ENCODE measurements around the gene ATG14.

Gene ATG14

DNA sequence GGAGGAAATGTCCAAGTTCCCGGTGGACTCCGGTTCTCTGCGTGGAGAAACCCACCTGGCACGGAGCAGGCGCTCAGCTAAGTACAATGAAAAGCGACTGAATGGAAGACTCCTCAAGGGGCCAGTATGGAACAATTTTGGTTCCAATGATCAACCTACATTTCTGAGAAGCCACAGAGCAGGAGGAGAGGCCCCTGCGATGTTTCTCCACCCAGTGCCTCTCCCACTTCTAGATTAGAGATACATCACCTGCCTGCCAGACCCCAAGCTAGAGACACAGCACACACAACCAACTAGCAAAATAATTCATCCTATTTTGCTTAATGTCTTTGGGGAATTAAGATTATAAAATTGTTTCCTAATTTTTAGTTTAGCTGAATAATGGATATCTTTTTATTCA lies 38.8 kb downstream of the ATG14 start:
- no peak for TF ChIP-seq Cebpa-rat (IDR thresholded peaks at IDR 0.05)

DNA sequence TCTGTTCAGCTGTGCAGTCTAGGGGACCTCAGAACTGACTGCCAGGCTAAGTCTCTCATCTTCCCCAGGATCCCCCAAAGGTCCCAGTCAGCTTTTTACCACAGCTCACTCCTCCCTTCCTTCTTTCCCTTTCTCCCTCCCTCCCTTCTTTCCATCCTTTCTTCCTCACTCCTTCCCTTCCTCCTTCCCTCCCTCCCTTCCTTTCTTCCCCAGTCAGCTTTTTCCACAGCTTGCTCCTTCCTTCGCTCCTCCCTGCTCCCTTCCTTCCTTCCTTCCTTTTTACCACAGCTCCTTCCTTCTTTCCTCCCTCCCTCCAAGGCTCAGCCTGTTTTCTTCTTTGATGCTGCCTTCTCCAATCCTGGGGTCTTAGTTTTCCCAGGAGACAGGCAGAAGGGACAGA lies 39.2 kb downstream of the ATG14 start:
- Histone ChIP-seq H4K20me1 (no peaks in the 10 kb centered on the region; a peak in 1 of 22 replicates), H3K27me3 (no peaks in the 10 kb centered on the region), H3K36me3 (peaks cover 57 to 97% (median 75%) of the 10 kb centered on the region in 11 experiments), H3K9ac (no peak overlapping the region), H3K4me2 (no peak overlapping the region; a peak in 1 of 22 replicates), H3K9me3 (replicated peaks in 1 of 11) (no peaks in the 10 kb centered on the region), H3K4me3 (no peak overlapping the region), H3K27ac (no peak overlapping the region), H3K4me1 (peaks cover 0 to 7% (median 0%) of the 10 kb centered on the region in 10 experiments; a peak in 3 of 20 replicates)
- TF ChIP-seq Cebpa-rat (IDR thresholded peaks at IDR 0.05), result no peak

More for the DNA sequence above, 38.8 kb downstream of the ATG14 start:
- Histone ChIP-seq H3K27ac (no peak overlapping the region), H3K9ac (no peak overlapping the region), H3K27me3 (no peaks in the 10 kb centered on the region), H3K9me3 (replicated peaks in 1 of 11) (no peaks in the 10 kb centered on the region), H4K20me1 (no peaks in the 10 kb centered on the region; a peak in 1 of 22 replicates), H3K36me3 (peaks cover 57 to 97% (median 75%) of the 10 kb centered on the region in 11 experiments), H3K4me3 (no peak overlapping the region), H3K4me1 (peaks cover 0 to 7% (median 0%) of the 10 kb centered on the region in 10 experiments; a peak in 3 of 20 replicates), H3K4me2 (no peak overlapping the region; a peak in 1 of 22 replicates)

DNA sequence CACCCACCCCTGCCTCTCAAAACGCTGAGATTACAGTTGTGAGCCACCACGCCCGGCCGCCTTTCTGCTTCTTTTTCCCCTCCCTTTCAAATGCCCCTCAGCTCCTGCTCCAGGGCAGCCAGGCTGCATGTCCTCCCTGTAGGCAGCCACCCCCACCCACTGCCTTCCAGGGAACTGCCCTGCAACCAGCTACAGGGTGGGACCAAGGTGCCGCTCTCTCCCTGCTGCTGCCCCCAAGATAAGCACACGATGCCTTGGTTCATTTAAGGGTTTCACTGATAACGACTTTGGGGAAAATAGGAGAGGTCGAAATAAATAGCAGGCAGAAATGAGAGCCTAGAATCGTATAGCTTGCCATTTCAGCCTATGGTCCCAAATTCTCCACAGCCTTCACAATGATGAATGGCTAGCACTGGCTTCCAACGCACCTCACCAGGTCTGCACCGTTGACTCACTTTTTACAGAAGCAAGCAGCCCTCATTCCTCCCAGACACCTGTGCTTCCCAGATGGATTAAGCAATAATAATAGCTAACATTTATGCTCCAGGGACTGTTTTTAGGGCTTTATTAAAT lies 40.7 kb downstream of the ATG14 start:
- Histone ChIP-seq H3K9me3 (replicated peaks in 1 of 11) (no peaks in the 10 kb centered on the region), H3K9ac (no peak overlapping the region), H3K4me3 (no peak overlapping the region), H3K4me2 (no peak overlapping the region), H3K36me3 (peaks cover 47 to 97% (median 73%) of the 10 kb centered on the region in 11 experiments), H3K27ac (no peak overlapping the region), H3K27me3 (no peaks in the 10 kb centered on the region), H4K20me1 (no peaks in the 10 kb centered on the region; a peak in 1 of 22 replicates), H3K4me1 (peaks cover 0 to 7% (median 0%) of the 10 kb centered on the region in 10 experiments; a peak in 3 of 20 replicates)
- no peak for TF ChIP-seq Cebpa-rat (IDR thresholded peaks at IDR 0.05)

DNA sequence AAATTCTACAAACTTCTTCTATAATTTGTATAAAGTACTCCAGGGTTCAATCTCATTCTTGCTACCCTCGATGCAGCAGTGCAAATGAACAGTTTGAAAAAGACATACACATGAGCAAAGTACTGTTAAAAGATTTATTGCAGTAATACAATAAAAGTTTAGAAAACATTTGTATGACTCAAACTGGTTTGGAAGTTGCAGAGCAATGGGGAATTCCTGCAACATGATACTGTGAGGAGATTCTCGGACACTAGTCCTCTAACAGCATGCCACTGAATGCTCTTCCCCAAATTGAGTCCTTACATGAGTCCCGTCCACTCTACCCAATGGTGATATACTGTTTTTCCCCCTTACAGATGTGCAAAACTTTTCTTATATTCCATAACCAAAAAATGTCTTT lies 45.4 kb downstream of the ATG14 start:
- H3K4me2 ChIP-seq, result no peak overlapping the region
- peaks cover 38 to 74% (median 61%) of the 10 kb centered on the region in 11 experiments for H3K36me3 ChIP-seq
- H3K4me3 ChIP-seq, result no peak overlapping the region
- no peak overlapping the region for H3K27ac ChIP-seq
- H3K4me1 ChIP-seq, result no peaks in the 10 kb centered on the region
- H3K27me3 ChIP-seq, result no peaks in the 10 kb centered on the region
- H4K20me1 ChIP-seq, result no peaks in the 10 kb centered on the region; a peak in 1 of 22 replicates
- TF ChIP-seq Cebpa-rat (IDR thresholded peaks at IDR 0.05), result no peak
- H3K9ac ChIP-seq, result no peak overlapping the region
- H3K9me3 ChIP-seq (replicated peaks in 1 of 11), result no peaks in the 10 kb centered on the region

DNA sequence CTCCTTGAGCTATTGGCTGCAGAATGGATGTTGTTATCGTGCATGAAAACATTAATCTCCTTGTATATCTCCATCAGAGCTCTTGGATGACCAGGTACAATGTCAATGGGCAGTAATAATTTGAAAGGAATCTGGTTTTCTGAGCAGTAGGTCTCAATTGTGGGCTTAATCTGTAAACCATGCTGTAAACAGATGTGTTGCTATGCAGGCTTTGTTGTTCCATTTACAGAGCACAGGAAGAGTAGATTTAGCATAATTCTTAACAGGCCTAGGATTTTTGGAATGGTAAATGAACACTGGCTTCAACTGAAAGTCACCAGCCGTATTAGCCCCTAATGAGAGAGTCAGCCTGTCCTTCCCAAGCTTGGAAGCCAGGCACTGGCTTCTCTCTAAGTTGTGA lies 50.4 kb downstream of the ATG14 start:
- Histone ChIP-seq H3K4me3 (no peak overlapping the region), H3K4me1 (no peaks in the 10 kb centered on the region), H3K27me3 (no peaks in the 10 kb centered on the region), H4K20me1 (peaks cover 0 to 5% (median 0%) of the 10 kb centered on the region in 11 experiments; a peak in 2 of 22 replicates), H3K36me3 (peaks cover 8 to 42% (median 19%) of the 10 kb centered on the region in 11 experiments; a peak in 20 of 22 replicates), H3K9ac (no peak overlapping the region), H3K4me2 (no peak overlapping the region), H3K27ac (no peak overlapping the region), H3K9me3 (replicated peaks in 1 of 11) (no peaks in the 10 kb centered on the region)
- no peak for TF ChIP-seq Cebpa-rat (IDR thresholded peaks at IDR 0.05)

DNA sequence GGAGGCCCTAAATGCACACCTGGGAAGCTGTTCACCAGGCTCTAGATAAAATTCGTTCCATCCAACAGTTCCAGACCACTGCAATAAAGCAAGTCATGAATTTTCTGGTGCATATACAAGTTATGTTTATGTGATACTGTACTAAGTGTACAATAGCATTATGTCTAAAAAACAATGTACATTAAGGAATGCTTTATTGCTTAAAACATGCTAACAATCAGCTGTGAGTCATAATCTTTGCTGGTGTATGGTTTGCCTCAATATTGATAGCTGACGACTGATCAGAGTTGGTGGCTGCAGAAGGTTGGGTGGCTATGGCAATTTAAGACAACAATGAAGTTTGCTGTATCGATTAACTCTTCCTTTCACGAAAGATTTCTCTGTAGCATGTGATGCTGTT lies 52.3 kb downstream of the ATG14 start:
- Histone ChIP-seq H3K9me3 (replicated peaks in 1 of 11) (no peaks in the 10 kb centered on the region), H4K20me1 (peaks cover 0 to 15% (median 2%) of the 10 kb centered on the region in 11 experiments; a peak in 9 of 22 replicates), H3K4me3 (no peak overlapping the region), H3K27ac (no peak overlapping the region), H3K4me1 (no peaks in the 10 kb centered on the region), H3K9ac (no peak overlapping the region), H3K4me2 (no peak overlapping the region), H3K36me3 (peaks cover 10 to 42% (median 19%) of the 10 kb centered on the region in 11 experiments; a peak in 20 of 22 replicates), H3K27me3 (no peaks in the 10 kb centered on the region)
- no peak for TF ChIP-seq Cebpa-rat (IDR thresholded peaks at IDR 0.05)

DNA sequence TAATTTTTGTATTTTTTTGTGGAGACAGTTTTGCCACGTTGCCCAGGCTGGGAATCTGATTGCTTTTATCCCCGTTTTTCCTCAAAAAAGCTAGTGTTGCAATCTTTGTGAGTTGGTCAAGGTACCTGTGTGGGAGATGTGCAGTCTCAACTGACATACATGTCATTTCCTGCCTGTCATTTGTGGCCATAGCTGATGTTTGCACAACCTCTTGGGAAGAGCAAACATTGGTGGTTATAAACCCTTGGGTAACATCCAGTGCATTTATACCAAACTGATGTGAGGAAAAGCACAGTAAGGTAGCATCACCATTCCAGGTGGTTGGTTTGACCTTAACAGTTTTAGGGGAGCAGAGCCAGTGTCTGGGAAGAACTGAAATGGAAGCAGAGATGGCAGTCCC lies 54.7 kb downstream of the ATG14 start:
- Histone ChIP-seq H3K27me3 (no peaks in the 10 kb centered on the region), H3K4me3 (no peak overlapping the region), H3K27ac (no peak overlapping the region), H4K20me1 (peaks cover 0 to 35% (median 17%) of the 10 kb centered on the region in 11 experiments; a peak in 13 of 22 replicates), H3K36me3 (peaks cover 18 to 49% (median 37%) of the 10 kb centered on the region in 11 experiments), H3K4me1 (no peaks in the 10 kb centered on the region), H3K4me2 (no peak overlapping the region), H3K9me3 (replicated peaks in 1 of 11) (no peaks in the 10 kb centered on the region), H3K9ac (no peak overlapping the region)
- no peak for TF ChIP-seq Cebpa-rat (IDR thresholded peaks at IDR 0.05)

DNA sequence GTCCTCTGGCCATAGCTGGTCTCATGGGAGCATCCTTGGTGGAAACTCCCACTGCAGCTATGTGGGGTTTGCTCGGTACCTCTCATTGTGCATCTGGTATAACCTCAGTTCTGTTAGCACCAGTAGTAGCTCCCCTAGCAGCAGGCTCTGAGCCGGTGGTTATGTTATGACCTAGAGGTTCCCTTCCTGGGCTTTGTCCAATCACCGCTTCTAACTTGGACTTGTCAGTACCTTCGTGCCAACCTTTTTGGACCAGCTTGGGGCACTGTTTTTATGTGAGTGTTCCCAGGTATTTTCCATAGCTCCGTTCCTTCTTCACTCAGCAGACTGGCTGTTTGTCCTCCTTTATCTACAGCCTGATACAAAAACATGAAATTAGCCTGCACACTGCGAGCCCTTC lies 55.7 kb downstream of the ATG14 start:
- Histone ChIP-seq H3K9ac (no peak overlapping the region), H3K4me1 (no peaks in the 10 kb centered on the region), H3K4me3 (no peak overlapping the region), H4K20me1 (peaks cover 0 to 45% (median 23%) of the 10 kb centered on the region in 11 experiments; a peak in 16 of 22 replicates), H3K27me3 (no peaks in the 10 kb centered on the region), H3K4me2 (no peak overlapping the region), H3K36me3 (peaks cover 28 to 59% (median 47%) of the 10 kb centered on the region in 11 experiments), H3K9me3 (replicated peaks in 1 of 11) (no peaks in the 10 kb centered on the region), H3K27ac (no peak overlapping the region)
- TF ChIP-seq Cebpa-rat (IDR thresholded peaks at IDR 0.05), result no peak

DNA sequence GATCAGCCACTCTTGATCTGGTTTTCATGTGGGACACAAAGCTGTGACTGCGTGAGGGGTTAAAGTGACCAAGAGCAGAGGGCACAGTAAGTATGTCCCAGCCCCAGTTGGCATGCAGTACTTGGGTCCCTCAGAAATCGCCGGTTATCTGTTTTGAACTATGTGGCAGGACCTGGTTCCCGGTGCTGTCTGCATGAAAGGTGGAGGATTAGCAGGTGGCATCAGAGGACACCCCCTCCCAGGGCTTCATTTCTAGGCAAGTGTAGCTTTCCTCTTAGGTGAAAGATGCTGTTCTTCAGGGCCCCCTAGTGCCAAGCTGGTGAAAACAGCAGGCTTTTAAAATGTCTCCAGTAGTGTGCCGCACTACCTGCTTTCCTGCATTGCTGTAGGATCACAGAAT lies 57.1 kb downstream of the ATG14 start:
- H3K4me1 ChIP-seq, result peaks cover 2 to 5% (median 3%) of the 10 kb centered on the region in 10 experiments
- no peak overlapping the region for H3K27ac ChIP-seq
- H3K9me3 ChIP-seq (replicated peaks in 1 of 11), result no peaks in the 10 kb centered on the region
- TF ChIP-seq Cebpa-rat (IDR thresholded peaks at IDR 0.05), result no peak
- peaks cover 37 to 67% (median 56%) of the 10 kb centered on the region in 11 experiments for H3K36me3 ChIP-seq
- H3K27me3 ChIP-seq, result no peaks in the 10 kb centered on the region
- H3K4me2 ChIP-seq, result no peak overlapping the region
- H3K4me3 ChIP-seq, result no peak overlapping the region
- H3K9ac ChIP-seq, result no peak overlapping the region
- peaks cover 8 to 59% (median 31%) of the 10 kb centered on the region in 11 experiments; a peak in 17 of 22 replicates for H4K20me1 ChIP-seq

All from BLaER1 treated with 17β-estradiol and CSF1 and Interleukin-3, amounts not matched to agents 10 nM and 100 nM (cell line).